ENCODE results near the gene PDE11A.

The PDE11A gene

GRCh38 chr2:177611310-177611886 lies 461.2 kb downstream of the PDE11A start:
- FAIRE-seq: no peak

GRCh38 chr2:177610813-177611212 lies 461.8 kb downstream of the PDE11A start:
- FAIRE-seq (no peak), DNase-seq (ENCODE audit: insufficient read length, low spot score) (no peak)

More at GRCh38 chr2:177611310-177611886, 461.2 kb downstream of the PDE11A start:
- no peak for DNase-seq (ENCODE audit: insufficient read length, low spot score)

DNA sequence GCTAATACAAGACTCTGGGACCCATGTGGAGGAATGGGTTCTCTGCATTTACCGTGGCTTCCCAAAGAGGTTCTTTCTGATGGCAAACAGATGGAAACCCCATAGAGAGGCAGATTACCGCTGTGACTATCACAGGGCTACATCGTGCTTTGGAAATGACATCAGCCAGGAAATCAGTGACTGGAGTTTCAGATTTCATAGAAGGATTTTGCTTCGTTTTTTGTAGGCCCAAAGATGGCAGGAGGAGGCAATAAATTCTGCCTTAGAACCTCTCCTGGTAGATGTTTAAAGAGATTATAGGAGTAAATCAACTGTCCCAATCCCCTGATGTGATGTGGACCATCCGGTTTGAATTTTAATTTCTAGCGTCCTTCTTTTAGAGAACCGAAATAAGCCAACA lies 465.9 kb downstream of the PDE11A start:
- DNase-seq (ENCODE audit: insufficient read length, low spot score) (no peak), FAIRE-seq (no peak)

DNA sequence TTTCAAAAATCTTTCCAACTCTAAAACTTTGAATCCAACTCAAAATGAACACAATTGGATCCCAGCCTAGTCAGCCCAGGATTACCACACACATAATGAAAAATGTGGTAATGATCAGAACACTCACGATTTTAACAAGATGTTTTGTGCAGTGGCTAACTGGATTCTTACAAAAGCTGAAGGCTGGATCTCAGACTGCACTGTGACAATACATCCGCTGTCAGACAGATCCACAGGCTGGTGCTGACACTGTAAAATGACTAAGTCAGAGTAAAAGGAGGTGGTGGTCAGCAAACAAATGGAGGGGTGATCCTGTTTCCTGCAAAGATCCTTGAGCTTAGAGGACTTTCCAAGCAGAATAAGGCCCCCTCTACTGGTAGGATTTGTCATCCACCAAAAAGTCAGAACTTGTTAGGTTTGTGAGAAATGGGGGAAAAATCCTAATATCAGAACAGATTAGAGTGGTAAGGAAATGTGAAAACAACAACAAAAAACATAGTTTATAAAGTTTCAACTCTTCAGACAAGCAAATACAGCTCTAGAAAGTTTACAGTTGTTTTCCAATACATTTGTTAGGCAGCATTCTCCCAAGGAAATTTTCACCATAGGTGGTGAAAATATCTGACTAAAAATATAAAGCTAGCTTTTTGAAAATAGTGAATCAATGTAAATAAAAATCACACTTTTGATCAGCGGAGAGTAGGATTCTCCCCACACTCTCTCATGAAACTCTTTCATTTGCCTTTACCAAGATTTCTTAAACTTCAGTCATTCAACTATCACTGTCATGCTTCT lies 468.1 kb downstream of the PDE11A start:
- peak; percentile 79 for FAIRE-seq
- DNase-seq (ENCODE audit: insufficient read length, low spot score): no peak

- DNase-seq (ENCODE audit: insufficient read length, low spot score) (no peak), FAIRE-seq (no peak)
Measured at GRCh38 chr2:177603768-177604167, 468.8 kb downstream of the PDE11A start.

- no peak for FAIRE-seq
- no peak for DNase-seq (ENCODE audit: insufficient read length, low spot score)
Measured at GRCh38 chr2:177603181-177603580, 469.4 kb downstream of the PDE11A start.

DNA sequence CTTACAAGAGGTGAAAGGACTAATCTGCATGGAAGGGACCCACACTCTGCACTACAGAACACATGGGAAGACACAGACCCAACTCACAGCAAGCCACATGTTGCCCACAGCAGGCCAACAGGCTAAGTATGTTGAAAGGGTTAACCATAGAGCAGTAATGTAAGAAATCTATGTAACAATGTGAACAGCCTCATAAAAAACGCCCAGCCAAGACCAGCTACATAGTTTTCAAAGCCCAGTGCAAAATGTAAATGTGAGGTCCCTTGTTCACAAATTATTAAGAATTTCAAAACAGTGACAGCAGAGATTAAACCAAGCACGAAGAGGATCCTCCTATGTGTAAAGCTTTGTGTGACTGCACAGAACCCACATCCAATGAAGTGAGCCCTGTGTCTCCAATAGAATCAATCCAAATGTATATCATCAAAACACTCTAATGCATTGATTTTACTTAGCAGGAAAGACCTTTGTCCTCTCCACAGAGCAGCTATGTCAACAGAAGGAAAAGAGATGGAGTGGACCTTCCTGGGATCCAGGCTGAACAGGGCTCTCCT lies 469.9 kb downstream of the PDE11A start:
- DNase-seq (ENCODE audit: insufficient read length, low spot score): no peak
- no peak for FAIRE-seq

- no peak for FAIRE-seq
- DNase-seq (ENCODE audit: insufficient read length, low spot score): no peak
Measured at GRCh38 chr2:177600917-177601316, 471.7 kb downstream of the PDE11A start.

GRCh38 chr2:177599956-177600355 lies 472.6 kb downstream of the PDE11A start:
- FAIRE-seq (no peak), DNase-seq (ENCODE audit: insufficient read length, low spot score) (no peak)

- no peak for FAIRE-seq
- no peak for DNase-seq (ENCODE audit: insufficient read length, low spot score)
Measured at GRCh38 chr2:177599139-177599688, 473.4 kb downstream of the PDE11A start.

DNA sequence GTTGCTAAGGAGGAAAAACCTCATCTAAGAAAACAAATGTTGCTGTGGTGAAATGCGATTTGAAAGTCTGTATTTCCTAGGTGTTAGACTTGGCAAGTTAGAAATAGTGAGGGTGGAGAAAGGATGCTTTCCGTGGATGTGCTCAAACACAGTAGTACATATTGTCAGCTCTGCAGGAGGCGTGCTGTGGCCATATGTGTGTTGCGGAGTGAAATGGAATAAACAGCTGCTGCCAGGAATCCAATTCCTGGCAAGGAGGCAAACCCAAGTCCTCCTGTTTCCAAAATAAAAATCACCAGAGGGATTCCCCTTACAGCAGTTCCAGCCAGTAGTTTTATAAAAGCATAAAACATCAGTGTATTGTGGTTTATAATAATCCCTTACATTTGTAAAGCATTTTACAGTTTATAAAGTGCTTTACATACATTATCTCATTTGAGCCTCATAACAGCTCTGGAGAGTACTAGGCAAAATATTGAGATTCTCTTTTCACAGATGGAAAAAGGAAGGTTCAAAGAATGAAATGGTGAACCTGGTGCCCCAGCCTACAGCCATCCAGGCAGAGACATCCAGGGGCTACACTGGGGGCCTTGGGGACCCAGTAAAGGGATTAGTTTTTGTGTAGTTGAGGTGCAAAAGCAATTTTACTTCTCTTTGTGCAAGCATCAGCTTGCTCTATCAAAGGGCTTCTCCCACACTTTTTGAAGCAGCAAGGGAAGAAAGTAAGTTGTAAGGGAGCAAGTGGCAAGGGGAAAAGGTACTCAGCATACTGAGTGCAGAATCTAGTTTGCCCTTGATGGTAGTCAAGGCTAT lies 474.0 kb downstream of the PDE11A start:
- DNase-seq (ENCODE audit: insufficient read length, low spot score) (no peak), FAIRE-seq (no peak)

DNA sequence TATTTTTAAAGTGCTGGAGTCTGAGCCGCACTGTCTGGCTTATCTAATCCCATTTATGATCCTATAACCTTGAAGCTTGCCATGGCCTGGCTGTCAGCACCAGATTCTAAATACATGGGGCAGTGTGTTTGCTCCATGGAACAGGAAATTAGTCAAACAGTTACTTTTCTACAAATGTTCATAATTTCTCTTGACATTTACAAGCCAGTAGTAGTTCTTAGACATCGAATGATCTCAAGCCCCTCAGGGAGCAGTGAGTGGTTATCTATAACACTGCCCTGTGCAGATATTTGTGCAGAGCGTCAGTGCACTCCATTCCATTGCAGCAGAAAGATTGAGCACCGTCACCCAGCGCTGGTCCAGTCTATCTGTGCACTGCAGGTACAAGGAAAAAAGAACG lies 474.8 kb downstream of the PDE11A start:
- DNase-seq (ENCODE audit: insufficient read length, low spot score) (no peak), FAIRE-seq (no peak)

DNA sequence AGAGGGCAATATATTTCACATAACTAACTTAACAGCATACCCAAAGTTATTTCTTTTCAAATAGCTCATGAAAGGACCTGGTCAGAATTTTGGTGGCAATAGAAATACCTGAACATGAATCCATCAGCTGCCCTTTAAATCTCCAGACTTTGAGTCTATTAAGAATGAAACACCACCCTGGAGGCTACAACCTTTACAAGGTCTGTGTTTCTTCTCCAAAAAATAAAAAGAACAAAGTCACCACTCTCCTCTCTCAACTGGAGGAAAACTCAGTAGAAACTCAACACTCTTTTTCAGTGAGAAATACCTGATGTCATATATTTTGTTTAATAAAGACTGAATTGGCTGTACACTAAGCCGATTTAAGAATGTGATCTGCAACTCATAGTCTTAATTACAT lies 475.7 kb downstream of the PDE11A start:
- no peak for FAIRE-seq

GRCh38 chr2:177595126-177595845 lies 477.3 kb downstream of the PDE11A start:
- FAIRE-seq (no peak), DNase-seq (ENCODE audit: insufficient read length, low spot score) (no peak)

More for the DNA sequence above, 475.7 kb downstream of the PDE11A start:
- DNase-seq (ENCODE audit: insufficient read length, low spot score): no peak

DNA sequence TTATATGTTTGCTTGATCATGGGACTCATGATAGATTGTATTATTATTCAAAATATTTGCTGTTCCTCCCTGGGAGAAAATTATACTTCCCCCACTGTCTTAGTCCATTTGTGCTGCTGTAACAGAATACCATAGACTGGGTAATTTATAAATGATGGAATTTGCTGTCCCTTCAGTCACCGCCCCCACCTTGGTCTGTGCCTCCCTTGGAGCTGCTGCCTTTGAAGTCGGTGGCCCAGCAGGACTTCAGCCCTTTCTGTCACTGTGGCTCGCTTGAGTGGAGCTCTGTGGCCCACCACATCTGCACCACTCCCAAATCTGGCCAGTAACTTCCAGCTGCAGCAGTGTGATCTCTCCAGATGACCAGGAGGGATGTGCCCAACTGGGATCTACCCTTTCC lies 479.2 kb downstream of the PDE11A start:
- no peak for DNase-seq (ENCODE audit: insufficient read length, low spot score)
- no peak for FAIRE-seq

- no peak for DNase-seq (ENCODE audit: insufficient read length, low spot score)
- no peak for FAIRE-seq
Measured at GRCh38 chr2:177592945-177593344, 479.6 kb downstream of the PDE11A start.

DNA sequence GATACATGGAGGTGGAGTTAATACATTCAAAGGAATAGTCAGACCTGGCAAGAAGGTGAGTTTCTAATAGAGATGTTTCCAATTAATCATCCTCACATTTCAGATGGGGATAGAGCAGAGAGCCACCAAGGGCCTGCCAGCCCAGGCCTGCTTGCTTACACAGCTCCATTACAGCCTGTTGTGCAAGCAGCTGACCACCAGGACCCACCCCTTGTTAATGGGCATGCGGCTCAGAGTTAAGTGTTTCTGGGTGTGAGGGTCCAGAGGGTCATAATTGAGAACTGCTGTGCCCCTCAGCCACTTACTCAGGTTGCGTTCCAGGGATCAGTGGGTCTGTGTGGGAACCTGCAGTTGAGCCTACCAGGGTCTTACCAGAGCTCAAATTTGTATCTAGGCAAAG lies 480.2 kb downstream of the PDE11A start:
- DNase-seq (ENCODE audit: insufficient read length, low spot score) (no peak), FAIRE-seq (no peak)

DNA sequence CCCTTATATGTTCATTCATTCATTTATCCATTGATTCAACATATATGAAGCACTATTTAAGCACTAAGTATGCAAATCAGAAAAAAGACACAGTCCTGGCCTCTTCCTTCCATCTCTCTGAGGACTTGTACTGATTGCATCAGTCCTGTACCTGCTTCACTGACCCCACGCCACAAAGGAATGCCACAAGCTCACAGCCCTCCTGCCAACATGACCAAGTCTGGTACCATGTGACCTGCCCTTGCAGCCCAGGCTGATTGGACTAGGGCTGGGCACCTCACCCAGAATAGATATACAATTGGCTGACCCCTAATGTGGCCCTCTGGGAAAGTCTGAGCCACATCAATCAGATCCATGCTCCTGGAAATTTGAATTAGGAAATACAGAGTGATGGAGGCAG lies 483.4 kb downstream of the PDE11A start:
- FAIRE-seq (no peak), DNase-seq (ENCODE audit: insufficient read length, low spot score) (no peak)

- no peak for FAIRE-seq
- no peak for DNase-seq (ENCODE audit: insufficient read length, low spot score)
Measured at GRCh38 chr2:177588671-177589070, 483.9 kb downstream of the PDE11A start.

DNA sequence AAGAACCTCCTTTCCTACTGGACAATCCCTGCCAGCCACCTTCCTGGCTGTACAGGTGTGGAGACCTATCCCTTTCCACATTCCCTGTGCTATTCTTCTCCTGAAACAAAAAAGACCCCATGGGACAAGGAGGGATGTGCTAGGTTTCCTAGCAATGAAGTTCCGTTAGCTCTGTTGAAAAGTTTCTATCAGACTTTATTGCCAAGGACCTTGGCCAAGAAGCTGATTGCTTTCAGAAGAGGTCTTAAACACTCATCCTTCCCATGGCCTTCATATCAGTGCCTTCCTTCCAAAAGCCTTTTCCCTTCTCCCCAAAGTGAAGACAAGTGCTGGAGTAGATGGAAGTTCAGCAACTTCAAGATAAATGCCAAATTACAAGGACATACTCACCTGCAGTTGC lies 485.2 kb downstream of the PDE11A start:
- FAIRE-seq: no peak
- DNase-seq (ENCODE audit: insufficient read length, low spot score): no peak
